ENCODE measurements around the gene HINT3.
"Not testable (repeated sequence)": the region's sequence is repeated elsewhere in the genome, so short reads cannot be mapped to it uniquely, and the experiment has no call there.

- not testable (repeated sequence) for TF ChIP-seq ETS1 (IDR thresholded peaks at IDR 0.05); CTCF (conservative IDR thresholded peaks at IDR 0.05; ENCODE audit: low read depth in 2 of 2); POLR2AphosphoS5 (IDR thresholded peaks at IDR 0.05; ENCODE audit: low read depth); REST (IDR thresholded peaks at IDR 0.05; ENCODE audit: unreplicated experiment); EZH2 (IDR thresholded peaks at IDR 0.05; ENCODE audit: low read depth, unreplicated experiment); EZH2phosphoT487 (IDR thresholded peaks at IDR 0.05; ENCODE audit: unreplicated experiment); JUNB (IDR thresholded peaks at IDR 0.05; ENCODE audit: unreplicated experiment); ZNF331 (CRISPR knock-in tag; IDR thresholded peaks at IDR 0.05; ENCODE audit: low read depth); NANOG (IDR thresholded peaks at IDR 0.05; ENCODE audit: borderline replicate concordance); CREB1 (CRISPR knock-in tag; IDR thresholded peaks at IDR 0.05; ENCODE audit: low read depth); ZNF114 (CRISPR knock-in tag; IDR thresholded peaks at IDR 0.05); ZNF462 (CRISPR knock-in tag; IDR thresholded peaks at IDR 0.05); STAT1 (IDR thresholded peaks at IDR 0.05; ENCODE audit: unreplicated experiment)
Measured at GRCh38 chr6:125950716-125951115, 5.9 kb upstream of the HINT3 start.

Data from GM23338 (cell line).